Right ventricle myocardium inferior (tissue), 1 donor: Measurements from ENCODE around the gene HECW1. TPM values are rescaled to one million over a fixed set of nuclear protein-coding genes. Genes with fewer than 3 reads are reported as not detected.

Source experiments
- ATAC-seq: fragments of 200-7000 bp; cut with Tn5 transposase; one replicate; pipeline ENCODE4 v1.9.1; 2020; ENCODE audit warnings: mild to moderate bottlenecking, moderate library complexity
- DNase-seq: peaks from one replicate; pipeline ENCODE4 v3.0.0; 2021; ENCODE audit errors: missing footprints
- intact Hi-C: fragments of 100-400 bp; cut with DNase I; formaldehyde crosslinking; loops from one replicate; pipeline ENCODE4 v1.11.0; 2022
- total RNA-seq: library from RNA; stranded (reverse); fragmentation: NEBNext Ultra II Directional; extraction: Animal tissue kit (Norgen Biotek cat#: 25700); gene quantifications from one replicate; pipeline ENCODE4 v1.2.1, GENCODE V29; 2021
- donor health status: DM: no; HTN: yes; CAD: no; lungs with severe emphysema.

Gene HECW1
- total RNA-seq, 1 donor from 2014 or later: not detected

- ATAC-seq (no peak), DNase-seq (no peak)
- intact Hi-C loops: no loop called here
Measured at GRCh38 chr7:43491123-43491522, 378.7 kb downstream of the HECW1 start.

GRCh38 chr7:43491984-43492383, 379.5 kb downstream of the HECW1 start:
- DNase-seq: no peak
- ATAC-seq: no peak
- intact Hi-C loops: no loop called here

- DNase-seq: no peak
- ATAC-seq: no peak
- intact Hi-C loops: no loop called here
Measured at GRCh38 chr7:43492896-43493295, 380.4 kb downstream of the HECW1 start.

GRCh38 chr7:43495572-43495971, 383.1 kb downstream of the HECW1 start:
- no peak for ATAC-seq
- DNase-seq: no peak
- intact Hi-C loops: no loop called here

- DNase-seq: no peak
- intact Hi-C loops: no loop called here
- ATAC-seq: no peak
Measured at GRCh38 chr7:43496596-43496995, 384.1 kb downstream of the HECW1 start.

- ATAC-seq: no peak
- intact Hi-C loops: no loop called here
Measured at GRCh38 chr7:43501870-43502269, 389.4 kb downstream of the HECW1 start.

GRCh38 chr7:43502941-43503340, 390.5 kb downstream of the HECW1 start:
- DNase-seq (no peak), ATAC-seq (no peak)
- intact Hi-C loops: no loop called here

More at GRCh38 chr7:43501870-43502269, 389.4 kb downstream of the HECW1 start:
- DNase-seq: no peak

- intact Hi-C loops: no loop called here
- DNase-seq: no peak
- ATAC-seq: no peak
Measured at GRCh38 chr7:43505412-43505811, 393.0 kb downstream of the HECW1 start.

GRCh38 chr7:43506460-43506859, 394.0 kb downstream of the HECW1 start:
- intact Hi-C loops: no loop called here
- no peak for DNase-seq
- no peak for ATAC-seq

- no peak for ATAC-seq
- no peak for DNase-seq
- intact Hi-C loops: no loop called here
Measured at GRCh38 chr7:43508461-43508860, 396.0 kb downstream of the HECW1 start.

GRCh38 chr7:43509906-43510305, 397.5 kb downstream of the HECW1 start:
- intact Hi-C loops: no loop called here
- no peak for ATAC-seq
- DNase-seq: no peak

- ATAC-seq: no peak
- intact Hi-C loops: no loop called here
Measured at GRCh38 chr7:43511029-43511428, 398.6 kb downstream of the HECW1 start.

GRCh38 chr7:43511769-43512515, 399.5 kb downstream of the HECW1 start:
- no peak for ATAC-seq
- no peak for DNase-seq
- intact Hi-C loops: no loop called here

More at GRCh38 chr7:43511029-43511428, 398.6 kb downstream of the HECW1 start:
- DNase-seq: no peak

GRCh38 chr7:43513251-43513650, 400.8 kb downstream of the HECW1 start:
- ATAC-seq (no peak), DNase-seq (no peak)
- intact Hi-C loops: no loop called here

GRCh38 chr7:43516581-43517342, 404.3 kb downstream of the HECW1 start:
- intact Hi-C loops: no loop called here
- no peak for ATAC-seq
- no peak for DNase-seq

- no peak for DNase-seq
- no peak for ATAC-seq
Measured at GRCh38 chr7:43517464-43517863, 405.0 kb downstream of the HECW1 start.

GRCh38 chr7:43520201-43520600, 407.8 kb downstream of the HECW1 start:
- intact Hi-C loops: no loop called here
- no peak for ATAC-seq

More at GRCh38 chr7:43517464-43517863, 405.0 kb downstream of the HECW1 start:
- intact Hi-C loops: no loop called here

GRCh38 chr7:43522406-43523156, 410.1 kb downstream of the HECW1 start:
- no peak for DNase-seq
- ATAC-seq: no peak
- intact Hi-C loops: no loop called here

More at GRCh38 chr7:43520201-43520600, 407.8 kb downstream of the HECW1 start:
- DNase-seq: no peak

- no peak for DNase-seq
- ATAC-seq: no peak
- intact Hi-C loops: no loop called here
Measured at GRCh38 chr7:43528576-43529354, 416.3 kb downstream of the HECW1 start.
